ENCODE results near the gene PTPRCAP. TPM values are rescaled to one million over a fixed set of nuclear protein-coding genes. Genes with fewer than 3 reads are reported as not detected.

Gene PTPRCAP
- total RNA-seq, 1 experiment from 2014 or later, result 0.27 TPM

DNA sequence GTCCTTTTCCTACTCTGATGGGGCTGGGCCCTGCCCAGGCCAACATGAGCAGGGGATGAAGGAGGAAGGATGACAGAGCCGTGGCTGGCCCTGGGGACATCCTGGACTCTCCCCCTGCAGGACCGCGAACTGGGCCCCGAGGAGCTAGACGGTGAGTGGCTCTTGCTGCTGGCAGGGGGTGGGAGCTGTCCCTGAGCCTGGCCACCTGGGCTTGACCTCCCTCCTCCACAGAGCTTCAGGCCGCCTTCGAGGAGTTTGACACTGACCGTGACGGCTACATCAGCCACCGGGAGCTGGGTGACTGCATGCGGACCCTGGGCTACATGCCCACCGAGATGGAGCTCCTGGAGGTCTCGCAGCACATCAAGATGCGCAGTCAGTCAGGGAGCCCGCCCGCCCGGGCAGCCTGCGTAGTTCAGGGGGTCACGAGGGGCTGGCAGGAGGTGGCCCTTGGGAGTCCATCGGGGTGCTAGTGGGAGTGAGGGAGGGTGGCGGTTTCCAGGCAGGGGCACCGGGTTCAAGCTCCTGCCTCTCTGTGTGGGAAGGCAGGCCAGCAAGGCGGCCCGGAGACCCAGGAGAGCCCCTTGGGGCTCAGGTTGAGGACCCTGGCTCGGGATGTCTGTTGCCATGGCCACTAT lies 18.7 kb upstream of the PTPRCAP start:
- Mint-ChIP-seq H3K36me3 (ENCODE audit: insufficient read depth, unreplicated experiment) (no peaks in the 10 kb centered on the region), H3K9me3 (ENCODE audit: unreplicated experiment) (no peaks in the 10 kb centered on the region), H3K4me3 (ENCODE audit: unreplicated experiment) (no peak overlapping the region), H3K27me3 (ENCODE audit: insufficient read depth, unreplicated experiment) (no peaks in the 10 kb centered on the region), H3K27ac (ENCODE audit: unreplicated experiment) (no peak overlapping the region), H3K4me1 (ENCODE audit: low read depth, unreplicated experiment) (no peaks in the 10 kb centered on the region)
- DNase-seq, result peak in 1 of 2 experiments; percentile 40
- no peaks in the 10 kb centered on the region for H3K9me3 ChIP-seq
- TF ChIP-seq, protein P1, sequence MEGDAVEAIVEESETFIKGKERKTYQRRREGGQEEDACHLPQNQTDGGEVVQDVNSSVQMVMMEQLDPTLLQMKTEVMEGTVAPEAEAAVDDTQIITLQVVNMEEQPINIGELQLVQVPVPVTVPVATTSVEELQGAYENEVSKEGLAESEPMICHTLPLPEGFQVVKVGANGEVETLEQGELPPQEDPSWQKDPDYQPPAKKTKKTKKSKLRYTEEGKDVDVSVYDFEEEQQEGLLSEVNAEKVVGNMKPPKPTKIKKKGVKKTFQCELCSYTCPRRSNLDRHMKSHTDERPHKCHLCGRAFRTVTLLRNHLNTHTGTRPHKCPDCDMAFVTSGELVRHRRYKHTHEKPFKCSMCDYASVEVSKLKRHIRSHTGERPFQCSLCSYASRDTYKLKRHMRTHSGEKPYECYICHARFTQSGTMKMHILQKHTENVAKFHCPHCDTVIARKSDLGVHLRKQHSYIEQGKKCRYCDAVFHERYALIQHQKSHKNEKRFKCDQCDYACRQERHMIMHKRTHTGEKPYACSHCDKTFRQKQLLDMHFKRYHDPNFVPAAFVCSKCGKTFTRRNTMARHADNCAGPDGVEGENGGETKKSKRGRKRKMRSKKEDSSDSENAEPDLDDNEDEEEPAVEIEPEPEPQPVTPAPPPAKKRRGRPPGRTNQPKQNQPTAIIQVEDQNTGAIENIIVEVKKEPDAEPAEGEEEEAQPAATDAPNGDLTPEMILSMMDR (IDR thresholded peaks at IDR 0.05; ENCODE audit: insufficient read depth in 1 of 2, low read depth in 1 of 2, low read length in 1 of 2, severe bottlenecking in 1 of 2, unreplicated experiment in 1 of 2), result no peak
- CTCF ChIA-PET, result interaction anchor here (0.6 to 1.0 kb wide), 2 partner anchors 8 to 55 kb away, joined by 3 read pairs; partner anchors contain the start of gene PPP1CA
- H3K4me1 ChIP-seq, result no peaks in the 10 kb centered on the region
- intact Hi-C loops (cut with micrococcal nuclease; ENCODE audit: unreplicated experiment), result no loop called here
- POLR2A ChIA-PET, result no interaction called here
- no peaks in the 10 kb centered on the region for H3K27me3 ChIP-seq (replicated peaks; ENCODE audit: control insufficient read depth, insufficient read depth, low read length)
- no peaks in the 10 kb centered on the region for H3K36me3 ChIP-seq (ENCODE audit: control insufficient read depth, insufficient read depth, low read length)
- no peak overlapping the region for H3K4me3 ChIP-seq (ENCODE audit: low read depth, low read length)
- BruUV-seq (replicated peaks), result no TSS peak

DNA sequence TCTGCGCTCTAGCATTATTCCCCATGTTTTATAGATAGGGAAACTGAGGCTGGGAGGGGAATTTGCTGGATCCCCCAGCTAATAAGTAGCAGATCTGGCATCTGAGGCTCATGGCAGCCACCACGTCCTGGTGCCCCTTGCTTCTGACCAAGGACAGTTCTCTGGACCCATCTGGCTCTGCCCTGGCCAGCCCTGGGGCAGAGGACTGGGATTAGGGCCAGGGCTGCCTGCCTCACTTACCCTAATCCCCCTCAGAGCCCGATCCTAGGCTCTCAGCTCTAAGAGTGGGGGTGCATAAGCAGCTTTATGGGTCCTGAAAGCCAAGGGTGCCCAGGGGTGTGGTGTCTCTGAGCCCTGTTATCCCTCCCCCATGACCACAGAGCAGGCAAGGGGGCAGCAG lies 17.6 kb upstream of the PTPRCAP start, which contains the start of gene CABP4:
Gene CABP4 (plus strand): TSS at position 301 of the 400 bp plus-strand sequence. CDS start 70 bp downstream, at position 371.
- H3K36me3 Mint-ChIP-seq (ENCODE audit: insufficient read depth, unreplicated experiment), result no peaks in the 10 kb centered on the region
- H3K9me3 Mint-ChIP-seq (ENCODE audit: unreplicated experiment), result no peaks in the 10 kb centered on the region
- TF ChIP-seq, protein P1 (IDR thresholded peaks at IDR 0.05; ENCODE audit: insufficient read depth in 1 of 2, low read depth in 1 of 2, low read length in 1 of 2, severe bottlenecking in 1 of 2, unreplicated experiment in 1 of 2), result no peak
- intact Hi-C loops (cut with micrococcal nuclease; ENCODE audit: unreplicated experiment), result no loop called here
- Histone ChIP-seq H3K4me3 (ENCODE audit: low read depth, low read length) (no peak within 1 kb of the TSS), H3K27me3 (replicated peaks; ENCODE audit: control insufficient read depth, insufficient read depth, low read length) (no peaks in the 10 kb centered on the region), H3K36me3 (ENCODE audit: control insufficient read depth, insufficient read depth, low read length) (no peaks in the 10 kb centered on the region), H3K9me3 (no peaks in the 10 kb centered on the region), H3K4me1 (no peaks in the 10 kb centered on the region)
- H3K27ac Mint-ChIP-seq (ENCODE audit: unreplicated experiment), result no peak within 1 kb of the TSS
- DNase-seq, result no peak
- ChIA-PET POLR2A (no interaction called here), CTCF (no interaction called here)
- H3K4me3 Mint-ChIP-seq (ENCODE audit: unreplicated experiment), result no peak within 1 kb of the TSS
- no TSS peak for BruUV-seq (replicated peaks)
- H3K4me1 Mint-ChIP-seq (ENCODE audit: low read depth, unreplicated experiment), result no peaks in the 10 kb centered on the region
- no peaks in the 10 kb centered on the region for H3K27me3 Mint-ChIP-seq (ENCODE audit: insufficient read depth, unreplicated experiment)

DNA sequence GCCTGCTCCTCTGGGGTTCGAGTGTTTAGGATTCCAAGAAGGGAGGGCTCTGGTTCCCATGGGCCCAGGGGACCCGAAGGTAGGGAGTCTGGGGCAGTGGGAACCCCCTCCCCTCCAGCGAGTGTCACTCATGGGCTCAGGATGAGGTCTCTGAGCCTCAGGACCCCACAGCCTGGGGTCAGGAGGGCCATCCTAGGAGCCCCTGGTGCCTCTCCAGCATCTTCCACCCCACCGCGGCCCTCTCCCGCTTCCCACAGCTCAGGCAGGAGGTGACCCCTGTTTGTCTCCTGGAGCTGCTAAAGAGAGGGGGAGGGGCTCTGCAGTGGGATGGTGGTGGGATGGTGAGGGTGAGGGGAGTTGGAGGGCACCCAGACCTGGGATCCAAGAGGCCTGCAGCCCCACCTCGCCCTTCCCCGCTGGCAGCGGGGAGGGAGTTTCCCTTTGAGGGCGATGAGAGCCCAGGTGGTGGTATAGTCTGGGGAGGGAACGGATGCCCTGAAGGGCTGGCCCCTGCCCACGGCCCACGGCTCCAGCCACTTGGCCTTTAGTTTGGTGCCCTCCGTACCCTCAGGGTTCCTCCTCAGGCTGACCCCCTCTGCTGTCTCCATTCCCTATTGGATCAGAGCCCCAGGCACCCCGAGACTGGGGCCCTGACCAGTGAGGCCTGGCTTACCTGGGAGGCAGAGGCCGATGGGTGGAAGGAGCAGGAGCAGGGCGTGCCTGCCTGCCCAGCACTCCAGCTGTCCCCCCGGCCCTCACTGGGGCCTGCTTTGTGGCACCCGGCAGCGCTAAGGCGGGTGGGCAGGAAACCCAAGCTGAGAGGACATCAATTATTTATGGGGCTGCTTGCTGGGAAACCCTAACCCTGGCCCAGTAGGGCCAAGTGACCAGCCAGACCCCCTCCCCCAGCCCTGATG lies 16.6 kb upstream of the PTPRCAP start:
- Mint-ChIP-seq H3K27ac (ENCODE audit: unreplicated experiment) (no peak overlapping the region), H3K27me3 (ENCODE audit: insufficient read depth, unreplicated experiment) (no peaks in the 10 kb centered on the region), H3K4me1 (ENCODE audit: low read depth, unreplicated experiment) (no peaks in the 10 kb centered on the region), H3K36me3 (ENCODE audit: insufficient read depth, unreplicated experiment) (no peaks in the 10 kb centered on the region), H3K4me3 (ENCODE audit: unreplicated experiment) (no peak overlapping the region), H3K9me3 (ENCODE audit: unreplicated experiment) (no peaks in the 10 kb centered on the region)
- BruUV-seq (replicated peaks), result no TSS peak
- Histone ChIP-seq H3K36me3 (ENCODE audit: control insufficient read depth, insufficient read depth, low read length) (no peaks in the 10 kb centered on the region), H3K4me1 (no peaks in the 10 kb centered on the region), H3K9me3 (no peaks in the 10 kb centered on the region), H3K27me3 (replicated peaks; ENCODE audit: control insufficient read depth, insufficient read depth, low read length) (no peaks in the 10 kb centered on the region), H3K4me3 (ENCODE audit: low read depth, low read length) (no peak overlapping the region)
- intact Hi-C loops (cut with micrococcal nuclease; ENCODE audit: unreplicated experiment), result no loop called here
- no peak for DNase-seq
- ChIA-PET CTCF (no interaction called here), POLR2A (no interaction called here)
- TF ChIP-seq, protein P1 (IDR thresholded peaks at IDR 0.05; ENCODE audit: insufficient read depth in 1 of 2, low read depth in 1 of 2, low read length in 1 of 2, severe bottlenecking in 1 of 2, unreplicated experiment in 1 of 2), result no peak
